Stimulated activated CD8-positive, alpha-beta memory T cell treated with anti-CD3 and anti-CD28 coated beads, Interleukin-15, amount 100 ng/mL, for 4 hours (primary cell): ENCODE data around the gene ZZZ3.
"Not testable (repeated sequence)": the region's sequence is repeated elsewhere in the genome, so short reads cannot be mapped to it uniquely, and the experiment has no call there.

Experiments
- DNase-seq, 2 donors: peaks; one replicate each; pipeline ENCODE4 v3.0.0-alpha.2; 2020; ENCODE audit warnings: low read depth in 2 of 2

ZZZ3 gene

DNA sequence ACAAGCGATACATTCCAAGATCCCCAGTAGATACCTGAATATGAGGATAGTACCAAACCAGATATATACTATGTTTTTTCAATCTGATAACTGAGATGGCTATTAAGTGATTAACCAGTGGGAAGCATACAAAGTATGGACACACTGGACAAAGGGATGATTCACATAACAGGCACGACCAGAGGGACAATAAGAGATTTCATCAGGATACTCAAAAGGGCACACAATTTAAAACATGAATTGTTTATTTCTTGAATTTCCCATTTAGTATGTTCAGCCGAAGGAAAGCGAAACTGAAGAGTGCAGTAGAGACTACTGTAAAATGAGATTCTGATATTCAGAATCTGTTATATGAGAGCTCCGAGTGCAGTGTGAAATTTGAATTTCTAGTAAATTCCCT lies 10.6 kb downstream of the ZZZ3 start:
- no peak for DNase-seq

- no peak for DNase-seq
Measured at GRCh38 chr1:77670330-77670729, 12.1 kb downstream of the ZZZ3 start.

DNA sequence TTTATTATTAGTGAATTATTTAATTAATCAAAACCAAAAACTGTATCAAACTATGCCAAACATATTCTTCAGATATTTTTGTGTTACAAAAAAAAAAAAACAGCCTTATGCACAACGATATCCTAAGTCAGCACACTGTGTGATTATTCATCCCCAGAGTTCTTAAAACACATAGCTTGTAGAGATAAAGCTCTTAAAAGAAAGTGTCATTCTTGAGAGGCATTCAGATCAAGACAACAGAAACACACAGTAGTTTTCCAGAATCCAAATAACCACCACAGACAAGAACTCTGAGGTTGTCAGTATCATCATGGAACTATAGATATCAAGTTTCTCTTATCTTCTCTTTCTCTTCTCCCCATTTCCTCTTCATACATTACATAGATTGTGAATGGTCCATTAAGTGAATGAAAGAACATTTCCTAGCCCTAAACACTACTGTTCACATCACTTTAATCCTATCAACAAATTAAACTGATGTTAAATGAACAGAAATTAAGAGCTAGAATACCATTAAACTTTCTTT lies 13.5 kb downstream of the ZZZ3 start:
- no peak for DNase-seq

- DNase-seq, result no peak
Measured at GRCh38 chr1:77664939-77665516, 17.4 kb downstream of the ZZZ3 start.

- DNase-seq, result no peak
Measured at GRCh38 chr1:77661696-77662095, 20.8 kb downstream of the ZZZ3 start.

DNA sequence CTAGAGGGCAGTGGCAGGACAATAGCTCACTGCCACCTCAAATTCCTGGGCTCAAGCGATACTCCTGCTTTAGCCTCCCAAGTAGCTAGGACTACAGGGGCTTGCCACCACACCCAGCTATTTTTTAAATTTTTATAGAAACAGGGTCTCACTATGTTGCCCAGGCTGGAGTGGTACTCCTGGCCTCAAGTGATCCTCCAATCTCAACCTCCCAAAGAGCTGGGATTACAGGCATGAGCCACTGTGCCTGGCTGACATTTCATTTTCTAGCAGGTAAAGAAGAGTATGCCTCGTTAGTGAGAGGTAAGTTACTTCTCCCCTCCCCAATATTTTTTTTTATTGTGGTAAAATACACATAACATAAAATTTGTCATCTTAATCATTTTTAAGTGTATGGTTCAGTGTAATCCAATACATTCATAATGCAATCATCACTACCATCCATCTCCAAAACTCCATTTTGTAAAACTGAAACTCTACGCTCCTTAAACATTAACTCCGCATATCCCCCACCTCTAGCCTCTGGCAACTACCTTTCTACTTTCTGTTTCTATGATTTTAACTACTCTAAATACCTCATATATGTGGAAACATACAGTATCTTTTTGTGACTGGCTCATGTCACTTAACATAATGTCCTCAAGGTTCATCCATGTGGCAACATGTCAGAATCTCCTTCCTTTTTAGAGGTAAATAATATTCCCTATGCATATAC lies 22.4 kb downstream of the ZZZ3 start:
- no peak for DNase-seq

GRCh38 chr1:77658271-77658670 lies 24.2 kb downstream of the ZZZ3 start:
- DNase-seq, result no peak

- DNase-seq, result no peak
Measured at GRCh38 chr1:77655431-77655974, 27.0 kb downstream of the ZZZ3 start.

GRCh38 chr1:77652970-77653516 lies 29.4 kb downstream of the ZZZ3 start:
- no peak for DNase-seq

GRCh38 chr1:77652268-77652667 lies 30.2 kb downstream of the ZZZ3 start:
- DNase-seq, result no peak

DNA sequence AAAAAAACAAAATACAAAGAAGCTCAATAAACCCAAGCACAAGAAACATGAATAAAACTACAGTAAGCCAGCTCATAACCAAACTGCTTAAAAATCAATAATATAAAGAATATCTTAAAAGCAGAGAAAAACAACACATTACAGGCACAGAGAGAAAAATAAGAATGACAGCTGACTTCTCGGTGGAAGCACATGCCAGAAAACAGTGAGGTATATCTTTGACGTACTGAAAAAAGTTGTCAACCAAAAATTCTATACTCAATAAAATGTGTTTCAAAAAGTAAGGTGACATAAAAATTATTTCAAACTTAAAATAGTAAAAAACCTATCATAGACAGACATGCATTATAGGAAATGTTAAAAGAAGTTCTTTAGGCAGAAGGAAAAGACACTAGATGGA lies 33.3 kb downstream of the ZZZ3 start:
- DNase-seq, result no peak

DNA sequence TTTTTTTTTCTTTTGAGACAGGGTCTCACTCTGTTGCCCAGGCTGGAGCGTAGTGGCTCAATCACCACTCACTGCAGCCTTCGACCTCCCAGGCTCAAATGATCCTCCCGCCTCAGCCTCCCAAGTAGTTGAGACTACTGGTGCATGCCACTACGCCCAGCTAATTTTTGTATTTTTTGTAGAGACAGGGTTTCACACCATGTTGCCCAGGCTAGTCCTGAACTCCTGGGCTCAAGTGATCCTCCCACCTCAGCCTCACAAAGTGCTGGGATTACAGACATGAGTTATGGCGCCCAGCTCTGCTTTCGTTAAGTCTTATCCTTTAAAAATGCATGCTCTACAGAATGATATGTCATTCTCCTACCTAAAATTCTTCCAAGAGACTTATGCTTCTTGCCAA lies 36.2 kb downstream of the ZZZ3 start:
- not testable (repeated sequence) for DNase-seq

- no peak for DNase-seq
Measured at GRCh38 chr1:77643456-77643855, 39.0 kb downstream of the ZZZ3 start.

DNA sequence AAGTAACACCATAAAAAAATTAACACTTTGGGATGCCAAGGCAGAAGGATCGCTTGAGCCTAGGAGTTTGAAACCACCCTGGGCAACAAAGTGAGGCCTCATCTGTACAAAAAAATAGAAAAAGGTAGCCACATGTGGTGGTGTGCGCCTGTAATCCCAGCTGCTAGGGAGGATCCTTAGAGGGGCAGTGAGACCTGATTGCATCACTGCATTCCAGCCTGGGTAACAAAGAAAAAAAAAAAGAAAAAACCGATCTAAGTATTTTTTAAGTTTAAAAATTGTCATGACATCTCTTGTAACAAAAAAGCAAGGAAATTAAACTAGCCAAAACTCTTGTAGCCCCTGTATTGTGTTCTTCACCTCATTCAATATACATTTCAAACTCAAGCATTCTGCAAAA lies 39.5 kb downstream of the ZZZ3 start:
- no peak for DNase-seq

- DNase-seq, result no peak
Measured at GRCh38 chr1:77642196-77642595, 40.3 kb downstream of the ZZZ3 start.

- DNase-seq, result no peak
Measured at GRCh38 chr1:77639557-77640069, 42.8 kb downstream of the ZZZ3 start.

- DNase-seq, result no peak
Measured at GRCh38 chr1:77639056-77639455, 43.4 kb downstream of the ZZZ3 start.

- no peak for DNase-seq
Measured at GRCh38 chr1:77636864-77637263, 45.6 kb downstream of the ZZZ3 start.
